Osteoblast (primary cell): ENCODE measurements around the gene FGF14. TPM values are rescaled to one million over a fixed set of nuclear protein-coding genes. Genes with fewer than 3 reads are reported as not detected.

ENCODE experiments used
- DNase-seq: peaks from one replicate; pipeline ENCODE4 v3.0.0; 2011; ENCODE audit warnings: low spot score, mixed read lengths; ENCODE audit not compliant: insufficient read length; ENCODE audit errors: missing footprints
- H2AFZ ChIP-seq: 2 replicates; pipeline ENCODE4 v1.6.0; 2011; ENCODE audit warnings: mild to moderate bottlenecking, low read length
- H3K27ac ChIP-seq: 2 replicates; pipeline ENCODE4 v1.5.1; 2011; ENCODE audit warnings: mild to moderate bottlenecking, low read depth, low read length, moderate library complexity
- H3K27me3 ChIP-seq: 2 replicates; pipeline ENCODE4 v1.6.0; 2012; ENCODE audit warnings: mild to moderate bottlenecking, control low read depth, inconsistent platforms, low read length, moderate library complexity; ENCODE audit not compliant: insufficient read depth
- H3K36me3 ChIP-seq: 2 replicates; pipeline ENCODE4 v1.5.1; 2011; ENCODE audit warnings: mild to moderate bottlenecking, low read length, control low read depth, moderate library complexity; ENCODE audit not compliant: insufficient read depth
- H3K4me1 ChIP-seq: 2 replicates; pipeline ENCODE4 v1.5.1; 2011; ENCODE audit warnings: mild to moderate bottlenecking, low read length, control low read depth, moderate library complexity; ENCODE audit not compliant: insufficient read depth
- H3K4me2 ChIP-seq: 2 replicates; pipeline ENCODE4 v1.6.0; 2011; ENCODE audit warnings: mild to moderate bottlenecking, low read length; ENCODE audit not compliant: insufficient read depth
- H3K4me3 ChIP-seq: fragments of 200-600 bp; sonication (generic); 3 replicates; pipeline ENCODE4 v1.5.1; 2012; ENCODE audit warnings: mild to moderate bottlenecking, low read length, inconsistent platforms; ENCODE audit not compliant: insufficient read depth
- H3K79me2 ChIP-seq: 2 replicates; pipeline ENCODE4 v1.6.0; 2012; ENCODE audit warnings: mild to moderate bottlenecking, low read length, control low read depth, inconsistent platforms; ENCODE audit not compliant: insufficient read depth
- H3K9me3 ChIP-seq: 2 replicates; pipeline ENCODE4 v1.5.1; 2011; ENCODE audit warnings: low read depth, low read length, control low read depth
- H4K20me1 ChIP-seq: 2 replicates; pipeline ENCODE4 v1.6.0; 2012; ENCODE audit warnings: mild to moderate bottlenecking, low read length, control low read depth; ENCODE audit not compliant: insufficient read depth
- CTCF ChIP-seq: IDR thresholded peaks from 2 replicates; pipeline ENCODE4 v1.5.1; 2011; ENCODE audit warnings: mild to moderate bottlenecking, low read depth, low read length, moderate library complexity; ENCODE audit errors: extremely low read depth
- total RNA-seq: library from RNA; depleted of rRNA; stranded (reverse); fragments of >200 nt; gene quantifications from 2 replicates; pipeline ENCODE4 v1.2.3, GENCODE V29; 2012

Gene FGF14
- total RNA-seq, 1 donor: under 0.01 TPM

- Histone ChIP-seq H3K27ac (no peak overlapping the region), H3K36me3 (no peaks in the 10 kb centered on the region), H3K4me1 (no peaks in the 10 kb centered on the region), H3K27me3 (no peaks in the 10 kb centered on the region), H3K9me3 (no peaks in the 10 kb centered on the region), H2AFZ (no peak overlapping the region), H3K4me2 (no peak overlapping the region), H3K4me3 (no peak overlapping the region), H3K79me2 (no peaks in the 10 kb centered on the region), H4K20me1 (no peaks in the 10 kb centered on the region)
- TF ChIP-seq CTCF: no peak
- no peak for DNase-seq
Measured at GRCh38 chr13:101858860-101859259, 543.0 kb downstream of the FGF14 start.

GRCh38 chr13:101846701-101847100 is 555.1 kb downstream of the FGF14 start:
- Histone ChIP-seq H3K4me2 (no peak overlapping the region), H3K79me2 (no peaks in the 10 kb centered on the region), H4K20me1 (no peaks in the 10 kb centered on the region), H3K36me3 (no peaks in the 10 kb centered on the region), H3K27ac (no peak overlapping the region), H3K27me3 (no peaks in the 10 kb centered on the region), H2AFZ (no peak overlapping the region), H3K4me3 (no peak overlapping the region), H3K9me3 (no peaks in the 10 kb centered on the region), H3K4me1 (no peaks in the 10 kb centered on the region)
- no peak for DNase-seq
- TF ChIP-seq CTCF: no peak

- H3K4me3 ChIP-seq: no peak overlapping the region
- H4K20me1 ChIP-seq: no peaks in the 10 kb centered on the region
- no peak overlapping the region for H3K27ac ChIP-seq
- DNase-seq: no peak
- H3K79me2 ChIP-seq: no peaks in the 10 kb centered on the region
- no peaks in the 10 kb centered on the region for H3K36me3 ChIP-seq
- no peaks in the 10 kb centered on the region for H3K27me3 ChIP-seq
- no peak overlapping the region for H3K4me2 ChIP-seq
- no peaks in the 10 kb centered on the region for H3K9me3 ChIP-seq
- no peak for TF ChIP-seq CTCF
- no peaks in the 10 kb centered on the region for H3K4me1 ChIP-seq
- no peak overlapping the region for H2AFZ ChIP-seq
Measured at GRCh38 chr13:101846249-101846648, 555.6 kb downstream of the FGF14 start.

- no peak for DNase-seq
- Histone ChIP-seq H3K4me2 (no peak overlapping the region), H3K79me2 (no peaks in the 10 kb centered on the region), H3K4me3 (no peak overlapping the region), H3K27me3 (no peaks in the 10 kb centered on the region), H2AFZ (no peak overlapping the region), H3K27ac (no peak overlapping the region), H3K9me3 (no peaks in the 10 kb centered on the region), H3K36me3 (no peaks in the 10 kb centered on the region), H3K4me1 (no peaks in the 10 kb centered on the region), H4K20me1 (no peaks in the 10 kb centered on the region)
- no peak for TF ChIP-seq CTCF
Measured at GRCh38 chr13:101845245-101846020, 556.4 kb downstream of the FGF14 start.
